ENCODE data around the gene CLEC20A.

- TF ChIP-seq YY1 (IDR thresholded peaks at IDR 0.05; ENCODE audit: insufficient read depth, insufficient read length) (no peak), ZNF274 (IDR thresholded peaks at IDR 0.05; ENCODE audit: low read depth, low read length) (no peak), SUZ12 (IDR thresholded peaks at IDR 0.05; ENCODE audit: extremely low read depth, insufficient read depth, insufficient read length) (no peak)
Observed at GRCh38 chr1:178495158-178495557, 1.6 kb downstream of the CLEC20A start.

Measured in NT2/D1 (cell line).